Stimulated activated CD4-positive, alpha-beta T cell treated with anti-CD3 and anti-CD28 coated beads, TNF-alpha, amount 100 ng/mL, for 48 hours (primary cell): ENCODE data around the gene SCAF4.

Experiments
- DNase-seq, 3 donors: peaks; one replicate each; pipeline ENCODE4 v3.0.0-alpha.2; 2020; ENCODE audit warnings: low read depth in 3 of 3

Gene SCAF4

DNA sequence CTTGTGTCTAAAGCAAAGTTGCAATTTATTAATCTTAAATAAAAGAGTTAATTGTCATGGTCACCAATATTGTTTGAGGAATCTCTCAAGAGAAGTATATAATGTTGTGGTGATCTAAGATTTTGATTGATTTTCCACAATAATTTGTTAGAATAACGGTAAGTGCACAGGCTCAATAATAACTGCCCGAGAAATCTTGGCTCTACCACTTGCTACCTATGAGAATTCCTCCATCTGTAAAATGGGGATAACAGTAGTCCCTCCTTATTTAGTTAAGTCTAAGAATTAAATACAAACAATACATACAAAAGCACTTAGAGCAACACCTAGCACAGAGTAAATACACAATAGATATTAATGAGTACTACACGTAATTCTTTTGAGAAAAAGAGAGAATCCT lies 18.8 kb downstream of the SCAF4 start:
- DNase-seq: no peak

DNA sequence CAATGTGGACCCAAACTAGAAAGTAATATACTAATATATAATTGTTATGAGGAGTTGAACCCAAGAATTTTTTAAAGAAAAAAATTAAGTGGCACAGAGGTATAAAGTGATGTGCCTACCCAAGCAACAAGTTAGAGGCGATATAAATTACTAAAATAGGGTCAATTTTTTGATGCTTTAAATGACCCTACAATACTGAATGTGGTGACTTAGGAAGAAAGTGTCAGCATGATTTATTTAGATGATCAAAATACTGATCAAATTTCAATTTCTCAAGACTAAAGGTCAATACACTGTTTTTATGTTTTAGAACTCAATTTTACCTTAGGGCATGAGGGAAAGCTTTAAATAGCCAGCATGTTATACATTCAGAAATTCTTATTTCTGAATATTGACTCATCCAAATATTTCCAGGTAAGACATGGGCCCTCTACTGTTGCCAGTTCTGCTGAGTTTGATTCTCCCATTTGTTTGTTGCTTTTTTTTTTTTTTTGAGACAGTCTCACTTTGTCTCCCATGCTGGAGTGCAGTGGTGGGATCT lies 20.1 kb downstream of the SCAF4 start:
- no peak for DNase-seq

DNA sequence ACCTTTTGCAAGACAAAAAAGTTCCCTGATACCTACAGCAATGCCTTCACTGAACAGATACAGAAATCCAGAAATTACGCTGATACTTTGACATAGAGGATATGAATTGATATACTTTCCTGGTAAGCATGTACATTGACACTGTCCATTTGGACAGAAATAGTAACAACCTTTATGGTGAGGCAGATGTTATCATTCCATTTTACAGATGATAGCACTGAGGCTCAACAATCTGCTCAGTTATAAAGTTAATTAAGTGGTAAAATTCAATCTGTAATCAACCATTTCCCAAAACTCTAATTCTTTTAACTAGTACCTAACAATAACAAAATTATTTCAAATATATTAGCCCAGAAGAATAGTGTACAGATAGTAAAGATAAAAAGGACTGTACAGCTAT lies 20.6 kb downstream of the SCAF4 start:
- DNase-seq: no peak

GRCh38 chr21:31710586-31710985 lies 21.3 kb downstream of the SCAF4 start:
- no peak for DNase-seq

DNA sequence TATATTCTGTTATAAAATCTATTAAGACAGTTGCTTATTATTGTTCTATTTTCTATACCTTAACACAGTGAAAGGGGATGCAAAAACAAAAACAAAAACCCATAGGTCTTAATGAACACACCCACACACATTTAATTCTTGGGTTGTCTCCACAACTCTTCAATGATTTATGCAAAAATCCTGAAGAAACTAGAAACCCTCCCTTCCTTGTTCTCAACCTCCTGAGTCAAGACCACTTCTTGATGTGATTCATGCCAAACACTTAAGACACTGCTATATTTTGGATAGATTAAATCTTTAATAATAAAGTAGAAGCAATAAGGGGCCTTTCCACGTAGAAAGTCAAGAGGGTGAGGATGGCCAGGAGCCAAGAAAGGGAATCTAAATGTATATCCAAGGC lies 23.4 kb downstream of the SCAF4 start:
- DNase-seq: no peak

DNA sequence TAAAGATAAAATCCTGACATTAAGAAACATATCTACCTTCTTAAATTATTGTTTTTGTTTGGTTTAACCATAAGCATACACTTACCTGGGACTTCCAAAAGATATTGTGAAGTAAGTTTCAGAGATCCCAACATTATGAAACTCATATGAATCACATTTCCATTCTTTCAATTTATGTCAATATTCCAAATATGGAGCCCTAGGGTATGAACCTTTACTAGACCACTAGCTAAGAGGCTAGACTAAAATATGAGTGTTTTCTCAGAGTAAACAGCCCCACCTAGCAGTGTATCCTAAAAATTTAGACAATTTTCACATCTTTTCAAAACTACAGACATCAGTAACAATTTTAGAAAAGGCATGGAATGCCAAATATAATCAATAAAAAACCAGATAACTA lies 24.4 kb downstream of the SCAF4 start:
- DNase-seq: no peak

GRCh38 chr21:31706562-31706961 lies 25.4 kb downstream of the SCAF4 start:
- DNase-seq: no peak

GRCh38 chr21:31700040-31700439 lies 31.9 kb downstream of the SCAF4 start:
- DNase-seq: no peak

GRCh38 chr21:31698461-31698860 lies 33.5 kb downstream of the SCAF4 start:
- DNase-seq: no peak

GRCh38 chr21:31696424-31696823 lies 35.5 kb downstream of the SCAF4 start:
- no peak for DNase-seq

- DNase-seq: no peak
Observed at GRCh38 chr21:31693222-31693621, 38.7 kb downstream of the SCAF4 start.

GRCh38 chr21:31688603-31689368 lies 43.1 kb downstream of the SCAF4 start:
- no peak for DNase-seq

- DNase-seq: no peak
Observed at GRCh38 chr21:31687108-31687507, 44.8 kb downstream of the SCAF4 start.

DNA sequence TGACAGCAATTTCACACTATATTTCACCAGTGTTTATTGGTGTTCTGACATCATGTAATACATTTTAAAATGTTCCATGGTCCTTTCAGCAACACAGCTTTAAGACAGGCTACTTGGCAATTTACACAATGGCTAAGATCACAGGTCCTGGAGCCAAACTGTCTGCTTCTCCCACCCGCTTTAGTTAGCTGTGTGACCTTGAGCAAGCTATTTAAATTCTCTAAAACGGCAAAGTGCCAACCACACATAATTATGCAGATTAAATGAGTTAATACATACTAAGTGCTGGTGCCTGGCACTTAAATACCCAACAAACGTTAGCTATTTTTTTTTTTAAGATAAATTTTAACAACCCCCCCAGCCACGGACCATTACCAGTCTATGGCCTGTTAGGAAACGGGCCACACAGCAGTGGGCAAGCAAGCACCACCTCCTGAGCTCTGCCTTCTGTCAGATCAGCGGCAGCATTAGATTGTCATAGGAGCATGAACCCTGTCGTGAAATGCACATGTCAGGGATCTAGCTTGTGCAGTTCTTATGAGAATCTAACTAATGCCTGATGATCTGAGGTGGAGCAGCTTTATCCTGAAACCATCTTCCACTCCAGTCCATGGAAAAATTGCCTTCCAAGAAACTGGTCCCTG lies 45.5 kb downstream of the SCAF4 start:
- no peak for DNase-seq

DNA sequence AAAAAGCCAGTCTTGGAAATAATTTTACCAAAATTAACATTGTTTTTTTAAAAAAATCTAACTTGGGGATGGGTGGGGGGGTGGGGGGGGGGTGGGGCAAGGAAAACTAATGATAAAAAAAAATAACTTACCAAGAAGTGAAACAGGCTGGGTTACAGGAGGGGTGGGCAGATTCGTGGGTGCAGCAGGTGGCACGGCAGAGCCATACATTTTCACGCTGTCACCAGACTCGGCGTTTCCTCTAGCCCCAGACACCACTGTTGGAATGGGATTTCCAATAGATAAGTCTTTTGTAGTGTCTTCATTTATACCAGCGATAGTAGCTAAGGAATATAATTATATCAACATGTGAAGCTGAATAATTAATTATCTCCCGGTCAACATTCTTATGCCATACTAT lies 47.0 kb downstream of the SCAF4 start:
- no peak for DNase-seq

- DNase-seq: no peak
Observed at GRCh38 chr21:31683029-31683428, 48.9 kb downstream of the SCAF4 start.

DNA sequence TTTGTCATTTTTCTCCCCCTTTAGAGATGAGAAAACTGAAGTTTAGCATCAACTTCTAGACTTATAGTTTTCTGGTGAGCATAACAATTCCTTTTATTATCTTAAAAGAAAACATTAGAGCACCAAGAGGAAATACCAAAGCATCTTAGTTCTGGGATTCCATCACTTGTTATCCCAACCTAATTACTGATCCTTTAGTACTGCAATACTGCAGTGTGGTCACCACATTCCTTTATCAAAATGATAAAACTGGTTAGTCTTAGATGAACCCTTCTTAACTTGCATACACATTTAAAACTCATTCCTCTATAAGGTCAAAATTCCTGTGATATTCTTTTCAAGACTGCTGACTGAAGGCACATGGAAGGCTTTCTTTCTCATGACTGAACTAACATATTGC lies 49.3 kb downstream of the SCAF4 start:
- no peak for DNase-seq

DNA sequence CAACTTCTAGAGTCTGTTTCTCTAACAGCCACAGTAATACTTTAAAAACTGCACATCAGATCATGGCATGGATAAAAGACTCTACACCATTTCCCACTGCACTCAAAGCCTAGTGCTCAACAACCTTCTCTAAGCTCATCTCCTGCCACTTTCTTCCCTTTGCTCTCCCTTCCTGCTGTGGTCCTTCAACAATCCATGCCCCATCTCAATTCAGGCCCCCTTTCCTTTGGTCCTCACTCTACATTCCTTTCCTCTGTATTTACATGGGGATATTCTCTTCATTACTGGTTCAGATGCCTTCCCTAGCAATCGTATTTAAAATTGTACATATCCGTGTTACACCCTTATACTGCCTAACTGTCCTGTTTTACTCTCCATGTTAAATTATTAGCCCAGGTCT lies 53.4 kb downstream of the SCAF4 start:
- no peak for DNase-seq

DNA sequence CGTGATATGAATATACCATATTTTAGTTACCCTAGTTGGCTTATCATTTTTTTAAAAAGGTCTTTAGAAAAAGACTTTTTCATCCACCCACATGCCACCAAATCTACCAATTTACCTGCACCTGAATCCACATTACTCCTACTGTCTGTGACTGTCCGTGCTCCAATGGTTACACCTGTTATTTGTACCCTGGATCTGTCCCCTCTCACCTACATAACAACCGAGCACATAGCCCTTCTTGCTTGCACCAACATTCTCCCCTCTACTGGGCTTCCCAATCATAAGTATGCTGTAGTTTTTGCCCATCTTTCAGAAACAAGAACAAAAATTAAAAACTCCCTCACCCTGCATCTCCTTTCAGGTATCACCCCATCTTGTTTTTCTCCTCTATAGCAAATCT lies 54.9 kb downstream of the SCAF4 start:
- no peak for DNase-seq

- no peak for DNase-seq
Observed at GRCh38 chr21:31675960-31676359, 56.0 kb downstream of the SCAF4 start.

GRCh38 chr21:31675318-31675717 lies 56.6 kb downstream of the SCAF4 start:
- DNase-seq: no peak

GRCh38 chr21:31673321-31673912 lies 58.5 kb downstream of the SCAF4 start:
- DNase-seq: no peak

DNA sequence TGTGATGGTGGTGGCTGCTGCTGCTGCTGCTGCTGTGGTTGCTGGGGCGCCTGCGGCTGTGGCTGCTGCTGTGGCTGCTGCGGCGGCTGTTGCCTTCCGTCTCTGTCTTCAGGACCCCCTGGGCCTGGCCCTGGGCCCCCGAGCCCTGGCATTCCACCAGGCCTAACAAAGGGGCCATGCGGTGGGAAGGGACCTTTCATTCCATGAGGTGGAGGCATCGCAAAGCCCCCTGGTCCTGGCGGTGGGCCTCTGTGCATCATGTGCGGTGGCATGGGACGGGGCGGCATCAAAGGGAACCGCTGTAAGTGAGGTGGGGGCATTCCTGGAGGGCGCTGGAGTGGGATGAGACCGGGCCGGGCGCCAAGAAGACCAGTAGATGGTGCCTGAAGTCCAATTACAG lies 60.0 kb downstream of the SCAF4 start:
- no peak for DNase-seq
